GM12878 (cell line): ENCODE results near the gene GRM5. TPM values are rescaled to one million over a fixed set of nuclear protein-coding genes. Genes with fewer than 3 reads are reported as not detected.

Experiments
- ATAC-seq: fragments of 200-7000 bp; cut with Tn5 transposase; 3 replicates; pipeline ENCODE4 v1.9.1; 2020; ENCODE audit warnings: mild to moderate bottlenecking, moderate library complexity
- BruUV-seq: library from RNA; stranded (reverse); fragments of 400-500 nt; replicated peaks from 2 replicates; lab custom pipeline; 2021; lab: Mats Ljungman, UMichigan
- CTCF ChIA-PET: fragments of 300-600 bp; sonication (Branson Sonifier 250); formaldehyde crosslinking; extraction: SDS; loops from one replicate; lab custom pipeline; 2021; ENCODE audit warnings: inconsistent platforms; lab: Yijun Ruan, JAX
- POLR2A ChIA-PET: fragments of 350-600 bp; formaldehyde crosslinking; extraction: SDS; loops from one replicate; lab custom pipeline; 2021; ENCODE audit warnings: inconsistent platforms; lab: Charles Lee
- RAD21 ChIA-PET: fragments of 300-600 bp; sonication (Branson Sonifier 250); formaldehyde crosslinking; loops from one replicate; lab custom pipeline; 2023; ENCODE audit warnings: antibody characterized with exemption; ENCODE audit not compliant: unreplicated experiment; lab: Charles Lee
- SMC1A ChIA-PET: fragments of 300-600 bp; sonication (Branson Sonifier 250); formaldehyde crosslinking; loops from one replicate; lab custom pipeline; 2023; ENCODE audit not compliant: unreplicated experiment, uncharacterized antibody; lab: Charles Lee
- DNase-seq: peaks from one replicate; pipeline ENCODE4 v3.0.0-alpha.2; 2011; ENCODE audit warnings: low read depth, low spot score
- FAIRE-seq: peaks from 3 replicates; lab custom pipeline; 2011; peaks lifted over from hg19 to GRCh38; lab: Jason Lieb, UNC
- H2AFZ ChIP-seq: 2 replicates; pipeline ENCODE4 v1.6.0; 2011; ENCODE audit warnings: low read depth, low read length, control low read depth; ENCODE audit not compliant: control insufficient read depth
- H3K27ac ChIP-seq: 2 replicates; pipeline ENCODE4 v1.5.1; 2011; ENCODE audit warnings: control low read depth; ENCODE audit not compliant: control insufficient read depth, insufficient read depth
- H3K27me3 ChIP-seq, 2 experiments: replicated peaks in 1 of 2; 2 replicates each; pipeline versions ENCODE4 v1.6.0 to v1.6.1; 2011; ENCODE audit warnings: low read length in 1 of 2; ENCODE audit not compliant: control insufficient read depth in 2 of 2, insufficient read depth in 2 of 2
- H3K36me3 ChIP-seq, 2 experiments: 2 replicates each; pipeline ENCODE4 v1.5.1; 2011; ENCODE audit warnings: low read length in 1 of 2; ENCODE audit not compliant: control insufficient read depth in 2 of 2, insufficient read depth in 2 of 2
- H3K4me1 ChIP-seq: 2 replicates; pipeline ENCODE4 v1.6.1; 2011; ENCODE audit warnings: mild to moderate bottlenecking, low read length, moderate library complexity, mixed read lengths; ENCODE audit not compliant: control insufficient read depth, insufficient read depth
- H3K4me2 ChIP-seq: 2 replicates; pipeline ENCODE4 v1.6.0; 2011; ENCODE audit warnings: control low read depth; ENCODE audit not compliant: control insufficient read depth, insufficient read depth
- H3K4me3 ChIP-seq: fragments of 200-600 bp; sonication (generic); 2 replicates; pipeline ENCODE4 v1.5.1; 2016
- H3K79me2 ChIP-seq: 2 replicates; pipeline ENCODE4 v1.6.0; 2011; ENCODE audit warnings: low read length; ENCODE audit not compliant: control insufficient read depth, insufficient read depth
- H3K9ac ChIP-seq: 2 replicates; pipeline ENCODE4 v1.8.0; 2011; ENCODE audit warnings: low read length, control low read depth, mixed read lengths; ENCODE audit not compliant: control insufficient read depth, insufficient read depth
- H3K9me3 ChIP-seq: replicated peaks from 3 replicates; pipeline ENCODE4 v1.5.1; 2011; ENCODE audit warnings: mild to moderate bottlenecking, low read length; ENCODE audit not compliant: control insufficient read depth, insufficient read depth
- H4K20me1 ChIP-seq: 2 replicates; pipeline ENCODE4 v1.6.0; 2011; ENCODE audit not compliant: control insufficient read depth, insufficient read depth
- BMI1 ChIP-seq: fragments of 450-650 bp; IDR thresholded peaks from 2 replicates; pipeline ENCODE4 v1.6.1; 2016; ENCODE audit warnings: mild to moderate bottlenecking, moderate library complexity, borderline replicate concordance
- FOXK2 ChIP-seq: fragments of 450-650 bp; IDR thresholded peaks from 2 replicates; pipeline ENCODE4 v1.6.1; 2017; ENCODE audit warnings: mild to moderate bottlenecking, moderate library complexity
- TAF1 ChIP-seq: IDR thresholded peaks from 2 replicates; pipeline ENCODE4 v1.6.1; 2011; ENCODE audit warnings: mild to moderate bottlenecking, low read depth, low read length, borderline replicate concordance
- TCF7 ChIP-seq: IDR thresholded peaks from 2 replicates; pipeline ENCODE4 v1.6.1; 2014; ENCODE audit warnings: antibody characterized with exemption, borderline replicate concordance
- ZZZ3 ChIP-seq: IDR thresholded peaks from 2 replicates; pipeline ENCODE4 v1.6.1; 2011; ENCODE audit warnings: low read depth; ENCODE audit not compliant: control insufficient read depth, insufficient read length
- WGBS: methylation state at CpG from one replicate; pipeline ENCODE4 v1.1.6; 2016; ENCODE audit warnings: low lambda C conversion rate; ENCODE audit not compliant: insufficient replicate concordance, insufficient coverage; ENCODE audit errors: missing lambda C conversion rate; 5-methylcytosine and 5-hydroxymethylcytosine counted together
- in situ Hi-C: fragments of 300-500 bp; cut with MboI; formaldehyde crosslinking; loops from 9 replicates; pipeline ENCODE4 v1.14.3; 2018; ENCODE audit warnings: mixed read lengths
- intact Hi-C: fragments of 100-400 bp; cut with micrococcal nuclease; formaldehyde crosslinking; loops from one replicate; pipeline ENCODE4 v1.14.2; 2022; ENCODE audit not compliant: unreplicated experiment
- polyA plus RNA-seq, 11 experiments: library from polyadenylated mRNA; depleted of rRNA in 4 of 11; unstranded in 6 of 11; stranded (reverse) in 5 of 11; fragments of >200 nt; fragmentation: Nextera tagmentation in 4 of 11; fragmentation: Illumina TruSeq in 1 of 11; extraction: Ambion mirVana in 4 of 11; extraction: Trizol in 1 of 11; gene quantifications; 1 replicate in 1 of 11; 2 replicates in 10 of 11; pipeline versions ENCODE4 v1.2.1 to v1.2.3, GENCODE V29; 2011 to 2016; ENCODE audit warnings: inconsistent platforms in 2 of 11, missing spikeins in 2 of 11, low read depth in 1 of 11
- total RNA-seq, 4 experiments: library from RNA; depleted of rRNA in 3 of 4; stranded (reverse); fragments of >200 nt in 3 of 4; fragmentation: Illumina TruSeq in 1 of 4; extraction: Trizol in 1 of 4; gene quantifications; 2 replicates each; pipeline versions ENCODE4 v1.2.1 to v1.2.3, GENCODE V29; 2013 to 2021

The GRM5 gene
- total and polyA plus RNA-seq, 10 of the 15 experiments (the other 5 are each of a cell fraction or from before 2014, with no cell fraction given): not detected

DNA sequence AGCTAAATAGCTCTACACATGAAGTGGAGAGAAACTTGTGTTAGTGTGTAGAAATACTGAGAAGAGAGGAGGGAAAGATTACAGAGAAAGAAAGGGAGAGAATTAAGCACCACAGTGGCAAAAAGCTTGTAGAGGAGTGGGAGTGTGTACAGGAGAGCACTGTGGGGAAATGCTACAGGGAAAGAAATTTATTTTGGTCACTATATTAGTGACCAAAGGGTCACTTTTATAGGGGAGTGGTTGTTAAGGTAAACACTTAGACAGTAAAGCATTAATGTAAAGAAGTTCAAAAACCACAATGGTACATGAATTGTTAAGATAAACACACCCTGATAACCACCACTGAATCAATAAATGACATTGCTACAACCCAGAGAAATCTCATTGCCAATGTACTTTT, 421.1 kb downstream of the GRM5 start:
- no peaks in the 10 kb centered on the region for H3K36me3 ChIP-seq
- DNase-seq (no peak), FAIRE-seq (no peak), ATAC-seq (no peak)
- no peak for TF ChIP-seq BMI1
- no peak for TF ChIP-seq TAF1
- BruUV-seq: no TSS peak
- in situ Hi-C loops (no loop called here), intact Hi-C loops (no loop called here)
- no peaks in the 10 kb centered on the region for H3K9me3 ChIP-seq
- no peaks in the 10 kb centered on the region for H3K79me2 ChIP-seq
- H3K4me1 ChIP-seq: no peaks in the 10 kb centered on the region
- no peak overlapping the region for H2AFZ ChIP-seq
- no peak overlapping the region for H3K9ac ChIP-seq
- no peak overlapping the region for H3K27ac ChIP-seq
- no peaks in the 10 kb centered on the region for H4K20me1 ChIP-seq
- H3K27me3 ChIP-seq: no peaks in the 10 kb centered on the region
- ChIA-PET SMC1A (no interaction called here), CTCF (no interaction called here), RAD21 (no interaction called here), POLR2A (no interaction called here)
- no peak overlapping the region for H3K4me3 ChIP-seq
- no peak overlapping the region for H3K4me2 ChIP-seq

DNA sequence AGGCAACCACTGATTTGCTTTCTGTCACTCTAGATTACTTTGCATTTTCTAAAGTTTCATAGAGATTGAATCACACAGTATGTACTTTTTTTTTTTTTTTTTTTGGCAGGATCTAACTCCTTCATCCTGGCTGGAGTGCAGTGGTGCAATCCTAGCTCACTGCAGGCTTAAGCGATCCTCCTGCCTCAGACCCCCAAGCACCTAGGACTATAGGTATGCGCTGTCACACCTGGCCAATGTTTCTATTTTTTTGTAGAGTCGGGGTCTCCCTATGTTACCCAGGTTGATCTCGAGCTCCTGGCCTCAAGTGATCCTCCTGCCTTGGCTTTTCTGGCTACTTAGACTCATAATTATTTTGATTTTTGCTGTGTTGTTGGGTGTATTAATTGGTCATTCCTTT, 433.6 kb downstream of the GRM5 start:
- H3K9ac ChIP-seq: no peak overlapping the region
- no peaks in the 10 kb centered on the region for H4K20me1 ChIP-seq
- H3K9me3 ChIP-seq: no peaks in the 10 kb centered on the region
- intact Hi-C loops (no loop called here), in situ Hi-C loops (no loop called here)
- ChIA-PET CTCF (no interaction called here), POLR2A (no interaction called here), SMC1A (no interaction called here), RAD21 (interaction anchor here (0.6 kb wide), 1 partner anchor 243 kb away, joined by 3 read pairs; no protein-coding TSS in a partner anchor)
- no peak overlapping the region for H3K27ac ChIP-seq
- no peak for FAIRE-seq
- H3K4me3 ChIP-seq: no peak overlapping the region
- no peak for TF ChIP-seq FOXK2
- TF ChIP-seq TCF7: no peak
- no peak for TF ChIP-seq ZZZ3
- H3K27me3 ChIP-seq: no peaks in the 10 kb centered on the region
- no peaks in the 10 kb centered on the region for H3K4me1 ChIP-seq
- DNase-seq: no peak
- H3K79me2 ChIP-seq: no peaks in the 10 kb centered on the region
- ATAC-seq: no peak
- 26% methylated on average over 4 of the region's 4 CpGs for whole genome bisulfite sequencing
- no peak overlapping the region for H3K4me2 ChIP-seq
- no TSS peak for BruUV-seq
- H3K36me3 ChIP-seq: no peaks in the 10 kb centered on the region
- H2AFZ ChIP-seq: no peak overlapping the region
